PFSK-1 (cell line): ENCODE measurements around the gene PROP1.

Experiments
- FOXP2 ChIP-seq: optimal IDR thresholded peaks from 2 replicates; pipeline ENCODE3; 2011; ENCODE audit warnings: borderline replicate concordance, control low read depth, inconsistent platforms; ENCODE audit not compliant: insufficient read depth; ENCODE audit errors: extremely low read length, extremely low read depth
- POLR2AphosphoS5 ChIP-seq: IDR thresholded peaks from 2 replicates; pipeline ENCODE4 v1.6.1; 2012; ENCODE audit warnings: low read depth, mild to moderate bottlenecking, control low read depth, low read length, moderate library complexity
- REST ChIP-seq, 2 experiments: IDR thresholded peaks; 2 replicates each; pipeline versions ENCODE4 v1.6.1 to v1.8.0; 2011 to 2012; ENCODE audit warnings: low read depth in 2 of 2, low read length in 2 of 2, control low read depth in 1 of 2, inconsistent platforms in 1 of 2, mild to moderate bottlenecking in 1 of 2, moderate library complexity in 1 of 2; ENCODE audit not compliant: insufficient read depth in 1 of 2
- SIN3A ChIP-seq: IDR thresholded peaks from 2 replicates; pipeline ENCODE4 v1.6.1; 2012; ENCODE audit warnings: mild to moderate bottlenecking, low read length, moderate library complexity, borderline replicate concordance; ENCODE audit not compliant: insufficient read depth
- TAF1 ChIP-seq: IDR thresholded peaks from 2 replicates; pipeline ENCODE4 v1.6.1; 2012; ENCODE audit warnings: low read length, control low read depth, borderline replicate concordance; ENCODE audit not compliant: insufficient read depth

Gene PROP1

GRCh38 chr5:177982072-177982727 lies 13.8 kb downstream of the PROP1 start:
- no peak for TF ChIP-seq REST (IDR thresholded peaks at IDR 0.05; ENCODE audit: insufficient read depth in 1 of 2, low read depth in 2 of 2, low read length in 2 of 2)
- TF ChIP-seq FOXP2: no peak
- no peak for TF ChIP-seq SIN3A
- TF ChIP-seq TAF1: no peak
- no peak for TF ChIP-seq POLR2AphosphoS5

DNA sequence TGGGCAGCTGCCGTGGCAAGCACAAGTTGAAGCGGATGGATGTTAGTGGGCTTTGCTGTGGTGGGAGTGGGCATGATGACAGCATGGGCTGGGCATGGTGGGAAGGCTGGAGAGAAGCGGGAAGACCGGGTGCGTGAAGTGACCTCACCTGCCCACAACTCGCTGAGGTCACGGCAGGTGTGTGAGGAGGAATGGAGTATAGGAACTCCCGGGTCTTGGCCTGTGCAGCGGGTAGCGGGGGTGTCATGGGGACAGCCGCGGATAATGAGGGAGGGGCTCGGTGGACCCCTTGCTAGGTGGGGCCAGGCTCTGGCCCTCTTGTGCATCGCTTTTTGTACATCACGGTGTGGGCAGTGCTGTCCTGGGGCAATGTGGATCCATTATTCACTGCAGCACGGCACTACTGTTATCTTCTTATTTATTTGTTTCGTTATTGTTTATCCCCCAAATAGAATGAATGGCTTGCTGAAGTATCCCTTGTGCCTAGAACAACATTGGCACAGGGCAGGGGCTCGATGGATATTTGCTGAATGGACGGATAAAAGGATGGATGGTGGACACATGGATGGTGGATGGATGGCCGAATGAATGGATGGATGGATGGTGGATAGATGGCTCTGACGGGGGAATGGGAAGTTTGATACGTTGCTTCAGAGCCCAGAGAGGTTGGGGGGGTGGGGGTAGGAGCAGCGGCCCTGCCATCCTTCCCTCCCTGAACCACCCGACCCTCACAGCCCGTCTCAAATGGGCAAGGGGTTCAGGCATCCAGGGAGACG lies 14.6 kb downstream of the PROP1 start:
- TF ChIP-seq TAF1 (no peak), REST (IDR thresholded peaks at IDR 0.05; ENCODE audit: insufficient read depth in 1 of 2, low read depth in 2 of 2, low read length in 2 of 2) (no peak), SIN3A (no peak), POLR2AphosphoS5 (no peak), FOXP2 (no peak)

GRCh38 chr5:177980743-177981151 lies 15.3 kb downstream of the PROP1 start:
- no peak for TF ChIP-seq POLR2AphosphoS5
- TF ChIP-seq FOXP2: no peak
- TF ChIP-seq REST (IDR thresholded peaks at IDR 0.05; ENCODE audit: insufficient read depth in 1 of 2, low read depth in 2 of 2, low read length in 2 of 2): no peak
- no peak for TF ChIP-seq TAF1
- no peak for TF ChIP-seq SIN3A

- no peak for TF ChIP-seq TAF1
- no peak for TF ChIP-seq REST (IDR thresholded peaks at IDR 0.05; ENCODE audit: insufficient read depth in 1 of 2, low read depth in 2 of 2, low read length in 2 of 2)
- no peak for TF ChIP-seq SIN3A
- TF ChIP-seq POLR2AphosphoS5: no peak
- TF ChIP-seq FOXP2: no peak
These were observed 22.9 kb downstream of the PROP1 start for GRCh38 chr5:177973066-177973635.
